GM12878 (cell line): ENCODE measurements around the gene RABEP1. TPM values are rescaled to one million over a fixed set of nuclear protein-coding genes. Genes with fewer than 3 reads are reported as not detected.

ENCODE experiments used
- ATAC-seq: fragments of 200-7000 bp; cut with Tn5 transposase; 3 replicates; pipeline ENCODE4 v1.9.1; 2020; ENCODE audit warnings: mild to moderate bottlenecking, moderate library complexity
- BruUV-seq: library from RNA; stranded (reverse); fragments of 400-500 nt; replicated peaks from 2 replicates; lab custom pipeline; 2021; lab: Mats Ljungman, UMichigan
- CTCF ChIA-PET: fragments of 300-600 bp; sonication (Branson Sonifier 250); formaldehyde crosslinking; extraction: SDS; loops from one replicate; lab custom pipeline; 2021; ENCODE audit warnings: inconsistent platforms; lab: Yijun Ruan, JAX
- POLR2A ChIA-PET: fragments of 350-600 bp; formaldehyde crosslinking; extraction: SDS; loops from one replicate; lab custom pipeline; 2021; ENCODE audit warnings: inconsistent platforms; lab: Charles Lee
- RAD21 ChIA-PET: fragments of 300-600 bp; sonication (Branson Sonifier 250); formaldehyde crosslinking; loops from one replicate; lab custom pipeline; 2023; ENCODE audit warnings: antibody characterized with exemption; ENCODE audit not compliant: unreplicated experiment; lab: Charles Lee
- SMC1A ChIA-PET: fragments of 300-600 bp; sonication (Branson Sonifier 250); formaldehyde crosslinking; loops from one replicate; lab custom pipeline; 2023; ENCODE audit not compliant: unreplicated experiment, uncharacterized antibody; lab: Charles Lee
- DNase-seq: peaks from one replicate; pipeline ENCODE4 v3.0.0-alpha.2; 2011; ENCODE audit warnings: low read depth, low spot score
- FAIRE-seq: peaks from 3 replicates; lab custom pipeline; 2011; peaks lifted over from hg19 to GRCh38; lab: Jason Lieb, UNC
- H2AFZ ChIP-seq: 2 replicates; pipeline ENCODE4 v1.6.0; 2011; ENCODE audit warnings: low read depth, low read length, control low read depth; ENCODE audit not compliant: control insufficient read depth
- H3K27ac ChIP-seq: 2 replicates; pipeline ENCODE4 v1.5.1; 2011; ENCODE audit warnings: control low read depth; ENCODE audit not compliant: control insufficient read depth, insufficient read depth
- H3K27me3 ChIP-seq, 2 experiments: replicated peaks in 1 of 2; 2 replicates each; pipeline versions ENCODE4 v1.6.0 to v1.6.1; 2011; ENCODE audit warnings: low read length in 1 of 2; ENCODE audit not compliant: control insufficient read depth in 2 of 2, insufficient read depth in 2 of 2
- H3K36me3 ChIP-seq, 2 experiments: 2 replicates each; pipeline ENCODE4 v1.5.1; 2011; ENCODE audit warnings: low read length in 1 of 2; ENCODE audit not compliant: control insufficient read depth in 2 of 2, insufficient read depth in 2 of 2
- H3K4me1 ChIP-seq: 2 replicates; pipeline ENCODE4 v1.6.1; 2011; ENCODE audit warnings: mild to moderate bottlenecking, low read length, moderate library complexity, mixed read lengths; ENCODE audit not compliant: control insufficient read depth, insufficient read depth
- H3K4me2 ChIP-seq: 2 replicates; pipeline ENCODE4 v1.6.0; 2011; ENCODE audit warnings: control low read depth; ENCODE audit not compliant: control insufficient read depth, insufficient read depth
- H3K4me3 ChIP-seq: fragments of 200-600 bp; sonication (generic); 2 replicates; pipeline ENCODE4 v1.5.1; 2016
- H3K79me2 ChIP-seq: 2 replicates; pipeline ENCODE4 v1.6.0; 2011; ENCODE audit warnings: low read length; ENCODE audit not compliant: control insufficient read depth, insufficient read depth
- H3K9ac ChIP-seq: 2 replicates; pipeline ENCODE4 v1.8.0; 2011; ENCODE audit warnings: low read length, control low read depth, mixed read lengths; ENCODE audit not compliant: control insufficient read depth, insufficient read depth
- H3K9me3 ChIP-seq: replicated peaks from 3 replicates; pipeline ENCODE4 v1.5.1; 2011; ENCODE audit warnings: mild to moderate bottlenecking, low read length; ENCODE audit not compliant: control insufficient read depth, insufficient read depth
- H4K20me1 ChIP-seq: 2 replicates; pipeline ENCODE4 v1.6.0; 2011; ENCODE audit not compliant: control insufficient read depth, insufficient read depth
- CBFB ChIP-seq: IDR thresholded peaks from 2 replicates; pipeline ENCODE4 v1.6.1; 2016; ENCODE audit warnings: antibody characterized with exemption, low read depth
- EGR1 ChIP-seq, 2 experiments: IDR thresholded peaks; 1 replicate in 1 of 2; 2 replicates in 1 of 2; pipeline ENCODE4 v1.6.1; 2011 to 2012; ENCODE audit warnings: low read depth in 2 of 2, low read length in 2 of 2, borderline replicate concordance in 1 of 2, mild to moderate bottlenecking in 1 of 2, moderate library complexity in 1 of 2
- ELK1 ChIP-seq: IDR thresholded peaks from 2 replicates; pipeline ENCODE4 v1.6.1; 2012; ENCODE audit warnings: low read depth, low read length, improper control_type of control experiment
- EZH2 ChIP-seq: IDR thresholded peaks from 2 replicates; pipeline ENCODE4 v1.6.1; 2012; ENCODE audit warnings: low read depth, mild to moderate bottlenecking, control low read depth, inconsistent platforms, low read length, borderline replicate concordance; ENCODE audit not compliant: control insufficient read depth
- IKZF1 ChIP-seq: fragments of 450-650 bp; conservative IDR thresholded peaks from 2 replicates; pipeline ENCODE4 v1.6.1; 2017; ENCODE audit warnings: antibody characterized with exemption, mild to moderate bottlenecking
- JUND ChIP-seq: IDR thresholded peaks from 2 replicates; pipeline ENCODE4 v1.6.1; 2012; ENCODE audit warnings: low read depth, mild to moderate bottlenecking, low read length, improper control_type of control experiment, moderate library complexity
- MXI1 ChIP-seq: fragments of 150-350 bp; IDR thresholded peaks from 2 replicates; pipeline ENCODE4 v1.6.1; 2011; ENCODE audit warnings: low read depth, mild to moderate bottlenecking, inconsistent platforms, low read length, improper control_type of control experiment
- NRF1 ChIP-seq: conservative IDR thresholded peaks from 2 replicates; pipeline ENCODE4 v1.6.1; 2011; ENCODE audit warnings: mild to moderate bottlenecking, low read depth, low read length, improper control_type of control experiment
- RB1 ChIP-seq: fragments of 450-650 bp; formaldehyde crosslinking; IDR thresholded peaks from 2 replicates; pipeline ENCODE4 v1.6.1; 2017; ENCODE audit warnings: mild to moderate bottlenecking, borderline replicate concordance
- SREBF2 ChIP-seq: IDR thresholded peaks from 2 replicates; pipeline ENCODE4 v1.6.1; 2012; ENCODE audit warnings: mild to moderate bottlenecking, low read length
- TAF1 ChIP-seq: IDR thresholded peaks from 2 replicates; pipeline ENCODE4 v1.6.1; 2011; ENCODE audit warnings: mild to moderate bottlenecking, low read depth, low read length, borderline replicate concordance
- TCF12 ChIP-seq: IDR thresholded peaks from 2 replicates; pipeline ENCODE4 v1.6.1; 2011; ENCODE audit warnings: low read depth, mild to moderate bottlenecking, low read length
- USF1 ChIP-seq: IDR thresholded peaks from 2 replicates; pipeline ENCODE4 v1.6.1; 2011; ENCODE audit warnings: borderline replicate concordance, low read depth, mild to moderate bottlenecking, moderate library complexity, mixed read lengths, low read length; ENCODE audit not compliant: insufficient read depth; ENCODE audit errors: extremely low read length
- ZNF207 ChIP-seq: fragments of 450-650 bp; IDR thresholded peaks from 2 replicates; pipeline ENCODE4 v1.6.1; 2014; ENCODE audit warnings: antibody characterized with exemption, mild to moderate bottlenecking, borderline replicate concordance
- ZNF384 ChIP-seq: IDR thresholded peaks from 2 replicates; pipeline ENCODE4 v1.6.1; 2012; ENCODE audit warnings: low read depth, mild to moderate bottlenecking, low read length, improper control_type of control experiment, borderline replicate concordance
- WGBS: methylation state at CpG from one replicate; pipeline ENCODE4 v1.1.6; 2016; ENCODE audit warnings: low lambda C conversion rate; ENCODE audit not compliant: insufficient replicate concordance, insufficient coverage; ENCODE audit errors: missing lambda C conversion rate; 5-methylcytosine and 5-hydroxymethylcytosine counted together
- in situ Hi-C: fragments of 300-500 bp; cut with MboI; formaldehyde crosslinking; loops from 9 replicates; pipeline ENCODE4 v1.14.3; 2018; ENCODE audit warnings: mixed read lengths
- intact Hi-C: fragments of 100-400 bp; cut with micrococcal nuclease; formaldehyde crosslinking; loops from one replicate; pipeline ENCODE4 v1.14.2; 2022; ENCODE audit not compliant: unreplicated experiment
- polyA plus RNA-seq, 11 experiments: library from polyadenylated mRNA; depleted of rRNA in 4 of 11; unstranded in 6 of 11; stranded (reverse) in 5 of 11; fragments of >200 nt; fragmentation: Nextera tagmentation in 4 of 11; fragmentation: Illumina TruSeq in 1 of 11; extraction: Ambion mirVana in 4 of 11; extraction: Trizol in 1 of 11; gene quantifications; 1 replicate in 1 of 11; 2 replicates in 10 of 11; pipeline versions ENCODE4 v1.2.1 to v1.2.3, GENCODE V29; 2011 to 2016; ENCODE audit warnings: inconsistent platforms in 2 of 11, missing spikeins in 2 of 11, low read depth in 1 of 11
- total RNA-seq, 4 experiments: library from RNA; depleted of rRNA in 3 of 4; stranded (reverse); fragments of >200 nt in 3 of 4; fragmentation: Illumina TruSeq in 1 of 4; extraction: Trizol in 1 of 4; gene quantifications; 2 replicates each; pipeline versions ENCODE4 v1.2.1 to v1.2.3, GENCODE V29; 2013 to 2021
- TF ChIP-seq, protein P1 (sequence below): fragments of 450-650 bp; IDR thresholded peaks from 2 replicates; pipeline ENCODE4 v1.6.1; 2018; ENCODE audit warnings: borderline replicate concordance, mild to moderate bottlenecking; ENCODE audit not compliant: partially characterized antibody
- TF ChIP-seq, protein P2 (sequence below): fragments of 450-650 bp; IDR thresholded peaks from 2 replicates; pipeline ENCODE4 v1.6.1; 2017; ENCODE audit warnings: low read depth, mild to moderate bottlenecking, moderate library complexity

RABEP1 gene
- total and polyA plus RNA-seq, 10 of the 15 experiments (the other 5 are each of a cell fraction or from before 2014, with no cell fraction given) = 13.4 to 71.4 (median 59.8) TPM

DNA sequence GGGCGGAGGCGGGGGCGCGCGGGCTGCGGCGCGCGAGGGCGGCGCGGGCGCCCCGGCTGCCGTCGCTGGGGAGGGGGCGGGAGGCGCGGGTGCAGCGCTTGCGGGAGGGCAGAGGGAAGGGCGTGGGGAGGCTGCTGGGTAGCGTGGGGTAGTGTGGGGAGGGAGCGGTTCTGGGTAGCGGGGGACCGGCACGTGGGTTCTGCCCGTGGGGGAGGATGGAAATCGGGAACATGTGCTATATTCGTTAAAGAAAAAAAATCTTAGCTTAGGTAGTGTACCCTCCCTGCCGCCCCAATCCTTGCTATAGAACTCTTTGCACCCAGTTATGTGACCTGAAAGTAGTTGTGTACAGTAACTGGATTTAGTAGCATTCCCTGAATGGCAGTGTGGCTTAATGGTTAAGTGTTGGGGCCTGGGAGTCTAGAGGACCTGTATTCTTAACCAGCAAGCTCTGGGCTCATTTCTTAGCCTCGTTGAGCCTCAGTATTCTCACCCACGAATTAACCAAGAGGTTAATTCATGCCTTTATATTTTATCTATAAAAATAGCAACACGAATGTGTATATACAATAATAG, 646 bp downstream of the RABEP1 start:
- BruUV-seq = TSS peak; percentile 62
- WGBS = under 1% methylated on average over 9 of the region's 34 CpGs
- peak overlapping the region; percentile 79 for H3K4me3 ChIP-seq
- FAIRE-seq (no peak), ATAC-seq (peak; percentile 13), DNase-seq (no peak)
- POLR2A ChIA-PET = interaction anchor here (0.6 to 7.1 kb wide), 6 partner anchors 11 to 331 kb away, joined by 3 to 45 read pairs (median 4); partner anchors contain the start of gene ENO3
- no peaks in the 10 kb centered on the region for H3K9me3 ChIP-seq
- CTCF ChIA-PET = interaction anchor here (0.7 to 1.5 kb wide), 4 partner anchors 22 to 265 kb away, joined by 4 to 7 read pairs (median 4); no protein-coding TSS in a partner anchor
- H3K9ac ChIP-seq = peak overlapping the region; percentile 92
- H3K4me2 ChIP-seq = peak overlapping the region; percentile 99
- H3K27me3 ChIP-seq = no peaks in the 10 kb centered on the region
- RAD21 ChIA-PET = interaction anchor here (1.0 to 1.9 kb wide), 6 partner anchors 14 to 137 kb away, joined by 3 to 4 read pairs (median 3); partner anchors contain the start of gene NUP88
- peak overlapping the region; percentile 34; the same call in 1 of the 2 replicates for H2AFZ ChIP-seq
- intact Hi-C loops (no loop called here), in situ Hi-C loops (no loop called here)
- H4K20me1 ChIP-seq = no peaks in the 10 kb centered on the region
- peaks cover 14% of the 10 kb centered on the region for H3K4me1 ChIP-seq
- H3K27ac ChIP-seq = peak overlapping the region; percentile 78
- peaks cover 55% of the 10 kb centered on the region for H3K79me2 ChIP-seq
- SMC1A ChIA-PET = interaction anchor here (0.8 to 6.1 kb wide), 5 partner anchors 15 to 89 kb away, joined by 3 to 65 read pairs (median 4); no protein-coding TSS in a partner anchor
- peaks cover 0 to 7% of the 10 kb centered on the region in 2 experiments; a peak in 1 of 4 replicates for H3K36me3 ChIP-seq
- no peak for TF ChIP-seq TAF1
- no peak for TF ChIP-seq CBFB
- TF ChIP-seq USF1 = peak; percentile 35
- TF ChIP-seq, protein P1, sequence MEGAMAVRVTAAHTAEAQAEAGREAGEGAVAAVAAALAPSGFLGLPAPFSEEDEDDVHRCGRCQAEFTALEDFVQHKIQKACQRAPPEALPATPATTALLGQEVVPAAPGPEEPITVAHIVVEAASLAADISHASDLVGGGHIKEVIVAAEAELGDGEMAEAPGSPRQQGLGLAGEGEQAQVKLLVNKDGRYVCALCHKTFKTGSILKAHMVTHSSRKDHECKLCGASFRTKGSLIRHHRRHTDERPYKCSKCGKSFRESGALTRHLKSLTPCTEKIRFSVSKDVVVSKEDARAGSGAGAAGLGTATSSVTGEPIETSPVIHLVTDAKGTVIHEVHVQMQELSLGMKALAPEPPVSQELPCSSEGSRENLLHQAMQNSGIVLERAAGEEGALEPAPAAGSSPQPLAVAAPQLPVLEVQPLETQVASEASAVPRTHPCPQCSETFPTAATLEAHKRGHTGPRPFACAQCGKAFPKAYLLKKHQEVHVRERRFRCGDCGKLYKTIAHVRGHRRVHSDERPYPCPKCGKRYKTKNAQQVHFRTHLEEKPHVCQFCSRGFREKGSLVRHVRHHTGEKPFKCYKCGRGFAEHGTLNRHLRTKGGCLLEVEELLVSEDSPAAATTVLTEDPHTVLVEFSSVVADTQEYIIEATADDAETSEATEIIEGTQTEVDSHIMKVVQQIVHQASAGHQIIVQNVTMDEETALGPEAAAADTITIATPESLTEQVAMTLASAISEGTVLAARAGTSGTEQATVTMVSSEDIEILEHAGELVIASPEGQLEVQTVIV = no peak
- no peak for TF ChIP-seq EZH2
- no peak for TF ChIP-seq RB1
- peak in 1 of 2 experiments; percentile 69; a peak in 1 of 3 replicates for TF ChIP-seq EGR1 (IDR thresholded peaks at IDR 0.05; ENCODE audit: borderline replicate concordance in 1 of 2, low read depth in 2 of 2, low read length in 2 of 2)
- no peak for TF ChIP-seq ZNF207
- TF ChIP-seq, protein P2, sequence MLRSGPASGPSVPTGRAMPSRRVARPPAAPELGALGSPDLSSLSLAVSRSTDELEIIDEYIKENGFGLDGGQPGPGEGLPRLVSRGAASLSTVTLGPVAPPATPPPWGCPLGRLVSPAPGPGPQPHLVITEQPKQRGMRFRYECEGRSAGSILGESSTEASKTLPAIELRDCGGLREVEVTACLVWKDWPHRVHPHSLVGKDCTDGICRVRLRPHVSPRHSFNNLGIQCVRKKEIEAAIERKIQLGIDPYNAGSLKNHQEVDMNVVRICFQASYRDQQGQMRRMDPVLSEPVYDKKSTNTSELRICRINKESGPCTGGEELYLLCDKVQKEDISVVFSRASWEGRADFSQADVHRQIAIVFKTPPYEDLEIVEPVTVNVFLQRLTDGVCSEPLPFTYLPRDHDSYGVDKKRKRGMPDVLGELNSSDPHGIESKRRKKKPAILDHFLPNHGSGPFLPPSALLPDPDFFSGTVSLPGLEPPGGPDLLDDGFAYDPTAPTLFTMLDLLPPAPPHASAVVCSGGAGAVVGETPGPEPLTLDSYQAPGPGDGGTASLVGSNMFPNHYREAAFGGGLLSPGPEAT = no peak
- TF ChIP-seq ZNF384 = no peak
- TF ChIP-seq NRF1 = no peak
- TF ChIP-seq JUND = no peak
- peak; percentile 47; the same call in 1 of the 2 replicates for TF ChIP-seq MXI1
- TF ChIP-seq TCF12 = no peak
- no peak for TF ChIP-seq SREBF2
- TF ChIP-seq IKZF1 = no peak
- TF ChIP-seq ELK1 = no peak
